ENCODE data around the gene NEURL1B.

GRCh38 chr5:172668594-172669071 is 27.6 kb downstream of the NEURL1B start:
- TF ChIP-seq CTCF (IDR thresholded peaks at IDR 0.05) (no peak), POLR2A (IDR thresholded peaks at IDR 0.05) (no peak)
